Stimulated activated CD4-positive, alpha-beta T cell treated with anti-CD3 and anti-CD28 coated beads, Interleukin-12 subunit alpha, Interleukin-12 subunit beta, amount 100 ng/mL, for 48 hours (primary cell): Measurements from ENCODE around the gene NOC2L.

Experiments
- DNase-seq, 3 donors: peaks; one replicate each; pipeline ENCODE4 v3.0.0-alpha.2; 2020; ENCODE audit warnings: low read depth in 2 of 3, low spot score in 1 of 3

Gene NOC2L

DNA sequence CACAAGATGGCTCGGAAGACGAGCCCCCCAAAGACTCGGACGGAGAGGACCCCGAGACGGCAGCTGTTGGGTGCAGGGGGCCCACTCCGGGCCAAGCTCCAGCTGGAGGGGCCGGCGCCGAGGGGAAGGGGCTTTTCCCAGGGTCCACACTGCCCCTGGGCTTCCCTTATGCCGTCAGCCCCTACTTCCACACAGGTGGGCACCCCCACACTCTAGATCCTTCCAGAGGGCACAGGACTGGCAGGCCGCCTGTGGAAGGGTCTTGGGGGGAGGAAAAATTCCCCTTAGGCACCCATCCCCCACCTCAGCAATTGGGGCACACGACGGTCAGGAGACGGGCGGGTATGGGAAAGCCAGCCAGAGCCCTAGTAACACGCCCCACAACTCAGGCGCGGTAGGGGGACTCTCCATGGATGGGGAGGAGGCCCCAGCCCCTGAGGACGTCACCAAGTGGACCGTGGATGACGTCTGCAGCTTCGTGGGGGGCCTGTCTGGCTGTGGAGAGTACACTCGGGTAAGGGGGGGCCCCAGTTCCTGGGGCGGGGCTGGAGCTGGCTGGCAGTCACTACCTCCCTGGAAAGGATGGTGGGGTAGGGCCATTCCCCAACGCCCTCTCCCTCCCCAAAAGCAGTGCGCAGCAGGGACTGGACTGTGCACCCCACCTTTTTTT is 16.1 kb downstream of the NOC2L start:
- no peak for DNase-seq

- no peak for DNase-seq
Observed at GRCh38 chr1:942411-942821, 16.6 kb downstream of the NOC2L start.

DNA sequence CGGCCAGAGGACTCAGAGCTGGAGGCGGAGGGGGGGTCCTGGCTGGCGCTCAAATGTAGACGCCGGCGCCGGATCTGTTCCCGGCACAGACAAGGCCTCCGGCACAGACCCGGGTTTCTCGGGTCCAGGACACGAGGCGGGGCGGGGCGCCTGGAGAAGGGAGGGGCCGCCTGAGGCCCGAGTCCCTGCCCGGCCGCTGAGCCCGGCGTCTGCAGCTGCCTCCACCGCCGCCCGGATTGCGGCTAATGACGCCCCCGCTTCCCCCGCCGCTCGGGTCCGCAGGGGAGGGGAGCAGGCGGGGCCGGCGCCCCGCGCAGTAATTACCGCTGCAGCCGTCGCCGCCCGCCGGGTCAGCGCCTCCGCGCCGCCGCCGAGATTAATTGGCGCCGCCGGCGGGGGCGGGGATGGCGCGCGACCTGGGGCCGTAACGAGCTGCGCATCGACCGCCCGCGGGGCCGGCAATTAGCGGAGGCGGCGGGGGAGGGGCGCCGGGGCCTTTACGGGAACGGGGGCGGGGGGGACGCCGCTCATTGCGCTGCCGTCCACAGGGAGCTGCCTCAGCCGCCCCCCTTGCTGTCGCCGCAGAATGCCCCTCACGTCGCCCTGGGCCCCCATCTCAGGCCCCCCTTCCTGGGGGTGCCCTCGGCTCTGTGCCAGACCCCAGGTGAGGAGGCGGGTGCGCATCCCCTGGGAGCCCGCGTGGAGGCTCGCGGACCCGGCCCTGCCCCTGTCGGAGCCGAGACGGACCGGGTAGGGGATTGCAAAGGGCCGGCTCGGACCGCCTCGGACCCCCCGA is 17.3 kb downstream of the NOC2L start:
- no peak for DNase-seq

DNA sequence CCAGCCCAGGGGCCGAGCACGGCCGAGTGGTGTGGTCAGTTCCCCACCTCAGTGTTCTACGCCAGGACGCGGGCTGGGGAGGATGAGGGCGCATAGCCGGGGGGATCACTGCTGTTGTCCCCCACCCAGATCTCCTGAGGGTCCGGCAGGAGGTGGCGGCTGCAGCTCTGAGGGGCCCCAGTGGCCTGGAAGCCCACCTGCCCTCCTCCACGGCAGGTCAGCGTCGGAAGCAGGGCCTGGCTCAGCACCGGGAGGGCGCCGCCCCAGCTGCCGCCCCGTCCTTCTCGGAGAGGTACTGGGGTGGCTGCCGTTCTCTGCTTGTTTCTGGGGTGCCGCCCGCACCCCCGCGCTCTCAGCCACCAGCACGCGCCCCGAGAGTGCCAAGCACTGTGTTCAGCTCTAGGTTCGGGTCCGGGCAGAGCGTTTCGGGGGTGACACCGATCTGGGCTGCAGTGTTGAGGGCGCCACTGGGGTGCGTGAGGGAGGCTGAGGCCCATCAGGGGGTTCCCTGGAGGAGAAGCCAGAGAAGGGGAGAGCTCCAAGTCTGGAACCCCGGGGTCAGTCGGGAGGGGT is 18.0 kb downstream of the NOC2L start:
- DNase-seq, result no peak

GRCh38 chr1:940107-941014 is 18.7 kb downstream of the NOC2L start:
- DNase-seq, result no peak

DNA sequence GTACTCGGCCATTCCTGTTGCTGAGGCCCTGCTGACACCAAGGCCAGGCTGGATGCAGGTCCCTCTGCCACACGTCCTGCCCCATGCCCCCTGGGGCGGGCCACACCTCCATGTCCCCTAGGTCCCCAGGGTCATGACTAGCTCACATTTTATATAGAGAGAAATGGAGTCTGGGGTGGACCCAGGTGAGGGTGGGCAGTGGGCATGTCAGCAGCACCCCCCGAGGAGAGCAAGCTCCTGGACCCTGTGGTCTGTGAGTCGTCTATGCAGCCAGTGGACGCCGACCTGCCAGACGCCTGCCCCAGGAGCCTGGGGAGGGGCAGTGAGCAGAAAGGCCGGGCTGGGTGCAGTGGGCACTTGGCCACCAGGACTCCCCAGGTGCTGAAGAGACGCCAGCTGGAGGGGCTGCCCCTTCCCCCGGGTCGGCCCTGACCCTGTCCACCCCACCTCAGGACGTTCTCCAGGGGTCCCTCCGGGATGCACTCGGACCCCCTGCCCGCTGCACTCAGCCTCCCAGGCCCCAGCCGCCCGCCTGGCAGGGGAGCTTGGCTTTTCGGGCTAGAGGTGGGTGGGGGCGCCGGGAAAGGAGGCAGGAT is 19.4 kb downstream of the NOC2L start:
- no peak for DNase-seq

GRCh38 chr1:938711-939489 is 20.2 kb downstream of the NOC2L start:
- no peak for DNase-seq

GRCh38 chr1:938088-938683 is 20.9 kb downstream of the NOC2L start:
- no peak for DNase-seq

DNA sequence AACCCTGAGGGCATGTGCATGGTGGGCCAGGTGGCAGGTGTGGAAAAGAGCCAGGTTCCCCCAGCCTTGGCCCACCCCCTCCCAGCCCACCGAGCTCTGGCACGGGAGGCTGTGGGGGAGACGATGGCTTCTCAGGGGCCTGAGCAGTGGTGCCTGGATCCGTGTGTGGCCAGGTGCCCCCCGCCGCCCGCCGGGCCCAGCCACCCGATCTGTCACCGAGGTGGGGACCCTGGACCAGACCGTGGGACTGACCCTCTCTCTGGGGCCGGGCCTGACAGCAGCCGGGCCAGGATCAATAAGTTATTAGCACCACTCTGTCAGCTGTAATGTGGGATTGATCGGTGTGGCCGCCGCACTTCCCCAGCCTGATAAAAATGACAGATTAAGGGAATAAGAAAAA is 21.5 kb downstream of the NOC2L start:
- DNase-seq, result no peak

DNA sequence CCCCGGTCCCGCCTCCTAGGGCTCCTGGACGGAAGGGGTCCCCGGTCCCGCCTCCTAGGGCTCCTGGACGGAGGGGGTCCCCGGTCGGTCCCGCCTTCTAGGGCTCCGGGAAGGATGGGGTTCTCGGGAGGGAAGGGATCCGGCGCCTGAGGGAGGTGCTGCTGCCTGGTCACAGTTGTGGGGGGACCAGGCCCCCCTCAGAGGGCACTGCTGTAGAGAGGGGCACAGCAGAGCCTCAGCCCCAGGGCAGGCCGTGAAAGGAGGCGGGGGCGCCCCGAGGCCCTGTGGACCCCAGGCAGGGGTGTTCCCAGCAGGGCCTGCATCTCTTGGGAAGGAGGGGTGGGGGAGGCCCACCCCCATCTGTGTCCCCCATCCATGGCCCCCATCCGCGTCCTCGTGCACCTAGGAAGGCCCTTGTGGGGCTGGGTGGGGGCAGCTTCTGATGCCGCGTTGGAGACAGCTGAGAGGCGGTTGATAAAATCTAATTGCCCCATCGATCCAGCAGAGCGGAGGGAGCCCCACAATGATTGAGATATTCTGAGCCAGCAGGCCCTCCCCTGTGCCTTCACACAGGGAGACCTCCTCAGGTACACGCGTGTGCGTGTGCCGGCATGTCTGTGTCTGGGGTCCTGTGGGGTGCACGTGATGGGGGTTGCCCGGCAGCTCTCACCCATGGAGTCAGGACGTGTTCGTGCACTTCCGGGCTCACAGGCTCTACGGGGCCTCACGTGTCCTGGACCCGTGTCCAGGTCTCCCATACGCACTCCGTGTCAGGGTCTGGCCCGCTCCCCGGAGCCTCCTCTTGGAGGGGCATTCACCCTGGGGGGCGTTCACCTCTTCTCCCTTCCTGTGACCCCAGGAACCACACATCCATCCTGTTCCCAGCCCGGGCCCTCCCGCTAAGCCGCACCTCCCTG is 22.4 kb downstream of the NOC2L start:
- no peak for DNase-seq

DNA sequence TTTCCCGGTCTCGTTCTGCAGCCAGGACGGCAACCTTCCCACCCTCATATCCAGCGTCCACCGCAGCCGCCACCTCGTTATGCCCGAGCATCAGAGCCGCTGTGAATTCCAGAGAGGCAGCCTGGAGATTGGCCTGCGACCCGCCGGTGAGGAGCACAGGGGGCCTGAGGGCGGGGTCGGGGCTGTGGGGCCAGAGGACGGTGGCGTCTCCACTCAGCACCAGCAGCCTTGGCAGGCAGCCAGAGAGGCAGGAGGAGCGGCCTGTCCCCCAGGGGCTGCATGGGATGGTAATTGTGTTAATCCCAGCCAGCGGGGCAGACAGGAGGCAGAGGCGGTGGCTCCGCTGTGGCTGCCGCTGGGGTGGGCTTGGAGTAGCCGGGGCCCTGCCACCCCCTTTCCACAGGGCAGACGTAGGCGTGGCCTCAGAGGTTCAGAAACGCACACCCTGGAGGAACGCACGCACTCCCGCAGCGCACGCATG is 23.3 kb downstream of the NOC2L start:
- no peak for DNase-seq

GRCh38 chr1:934991-935750 is 23.9 kb downstream of the NOC2L start:
- no peak for DNase-seq

- DNase-seq, result no peak
Observed at GRCh38 chr1:933603-933940, 25.5 kb downstream of the NOC2L start.

DNA sequence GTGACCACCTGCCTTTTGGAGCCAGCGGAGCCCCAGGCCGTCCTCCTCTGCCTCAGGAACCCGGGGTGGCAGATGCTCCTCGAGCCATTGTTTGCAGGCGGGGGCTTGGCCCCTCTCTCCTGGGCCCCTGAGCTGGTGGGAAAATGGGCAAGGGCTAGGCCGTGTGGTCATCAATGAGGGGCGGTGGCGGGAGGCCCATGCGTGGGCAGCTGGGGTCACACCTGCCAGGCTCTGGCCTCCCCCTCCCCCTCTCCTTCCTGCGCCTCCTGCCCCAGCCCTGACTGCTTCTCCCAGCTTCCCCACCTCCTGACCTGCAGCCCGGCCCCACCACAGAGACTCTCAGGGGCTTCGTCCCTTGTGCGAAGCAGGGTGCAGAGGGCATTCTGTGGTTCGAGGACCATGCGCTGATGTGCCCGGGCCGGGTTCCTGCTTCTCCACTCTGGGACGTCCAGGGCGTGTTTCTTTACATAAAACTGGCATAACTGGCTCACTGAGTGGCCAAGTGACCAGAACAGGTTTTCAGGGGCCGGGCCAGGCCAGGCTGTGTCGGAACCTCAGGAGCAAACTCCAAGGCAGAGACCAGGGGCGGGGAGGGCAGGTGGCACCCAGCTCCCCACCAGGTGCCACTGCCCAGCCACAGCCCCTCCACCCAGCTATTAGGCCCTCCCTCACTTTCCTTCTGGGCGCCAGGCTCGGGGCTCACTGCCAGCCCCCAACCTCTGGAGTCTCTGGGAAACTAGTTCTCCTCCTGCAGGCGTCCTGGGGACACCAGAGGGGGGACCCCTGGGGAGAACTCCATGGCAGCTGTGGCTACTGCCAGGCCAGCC is 26.1 kb downstream of the NOC2L start:
- no peak for DNase-seq

DNA sequence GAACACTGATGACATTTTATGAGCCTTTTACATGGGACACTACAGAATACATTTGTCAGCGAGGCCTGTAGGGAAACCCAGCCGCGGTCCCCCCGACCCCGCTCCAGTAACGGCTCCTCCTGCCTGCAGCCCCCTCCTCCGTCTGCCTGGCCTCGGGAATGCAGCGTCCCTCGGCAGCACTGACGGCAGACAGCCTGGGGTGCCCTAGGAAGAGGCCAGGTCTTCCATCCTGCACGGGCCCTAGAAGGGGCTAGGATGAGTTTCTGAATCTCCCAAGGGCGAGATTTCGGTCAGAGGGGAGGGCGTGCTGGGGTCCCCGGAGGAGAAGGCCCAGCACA is 26.9 kb downstream of the NOC2L start:
- no peak for DNase-seq

- DNase-seq, result no peak
Observed at GRCh38 chr1:931380-932172, 27.5 kb downstream of the NOC2L start.
